Astrocyte (in vitro differentiated cells and primary cell): Measurements from ENCODE around the gene TLR6.

ENCODE experiments used
- CTCF ChIP-seq: IDR thresholded peaks from 2 replicates; pipeline ENCODE4 v1.5.1; 2011; ENCODE audit warnings: low read depth, mild to moderate bottlenecking, inconsistent platforms, low read length, moderate library complexity; ENCODE audit not compliant: insufficient read depth
- EZH2 ChIP-seq: IDR thresholded peaks from 2 replicates; pipeline ENCODE4 v1.6.1; 2012; ENCODE audit warnings: mild to moderate bottlenecking, low read length, inconsistent platforms; ENCODE audit not compliant: insufficient read depth

- TF ChIP-seq CTCF (no peak), EZH2 (no peak)
These were observed 38.1 kb downstream of the TLR6 start for GRCh38 chr4:38818441-38818976.
